ENCODE measurements around the gene PHF3. TPM values are rescaled to one million over a fixed set of nuclear protein-coding genes. Genes with fewer than 3 reads are reported as not detected.

The PHF3 gene
- total RNA-seq, 1 experiment from 2014 or later: 66.6 TPM

- Mint-ChIP-seq H3K27ac (peak overlapping the region in 1 of 3 experiments; percentile 56; a peak in 1 of 7 replicates), H3K36me3 (ENCODE audit: insufficient read depth in 1 of 3, low read depth in 3 of 3) (no peaks in the 10 kb centered on the region), H3K27me3 (ENCODE audit: low read depth) (no peaks in the 10 kb centered on the region), H3K4me1 (no peaks in the 10 kb centered on the region), H3K4me3 (no peak overlapping the region), H3K9me3 (no peaks in the 10 kb centered on the region)
- no peak overlapping the region for H3K23ac ChIP-seq (ENCODE audit: insufficient read length, low read depth, low read length)
- no peak overlapping the region for H3K4me2 ChIP-seq (ENCODE audit: insufficient read depth, insufficient read length, low read length)
- no peaks in the 10 kb centered on the region for H3K9me3 ChIP-seq (ENCODE audit: control insufficient read depth, low read depth, low read length)
- H3K9ac ChIP-seq (ENCODE audit: extremely low read depth, insufficient read length, low read length): no peak overlapping the region
- TF ChIP-seq CTCF (conservative IDR thresholded peaks at IDR 0.05): no peak
- no peak overlapping the region for H4K8ac ChIP-seq (replicated peaks; ENCODE audit: insufficient read length, low read depth, low read length)
- no peaks in the 10 kb centered on the region for H4K20me1 ChIP-seq (ENCODE audit: control insufficient read depth, insufficient read depth, insufficient read length)
- no peak overlapping the region for H2AFZ ChIP-seq (ENCODE audit: low read length)
- no peak overlapping the region for H3K14ac ChIP-seq (ENCODE audit: insufficient read depth, low read length)
- H3K56ac ChIP-seq (ENCODE audit: insufficient read length, low read depth, low read length): no peak overlapping the region
- no peaks in the 10 kb centered on the region for H3K4me1 ChIP-seq (ENCODE audit: insufficient read depth, low read length)
- H4K5ac ChIP-seq (ENCODE audit: insufficient read length, low read depth, low read length): no peak overlapping the region
- no peak overlapping the region for H2AK5ac ChIP-seq (ENCODE audit: insufficient read length, low read length)
- no peak overlapping the region for H2BK5ac ChIP-seq (ENCODE audit: insufficient read length, low read length)
- no peak overlapping the region for H2BK15ac ChIP-seq (ENCODE audit: low read depth, low read length)
- H3K4ac ChIP-seq (ENCODE audit: low read depth, low read length): no peak overlapping the region
- no peaks in the 10 kb centered on the region for H3K79me1 ChIP-seq (ENCODE audit: insufficient read depth, low read depth, low read length, poor library complexity, severe bottlenecking)
- no peak for DNase-seq
- no peaks in the 10 kb centered on the region for H3K23me2 ChIP-seq (ENCODE audit: insufficient read length, low read depth, low read length, poor library complexity, severe bottlenecking)
- H3T11ph ChIP-seq (ENCODE audit: low read length): no peak overlapping the region
- no peak overlapping the region for H3K18ac ChIP-seq (ENCODE audit: insufficient read length, low read depth, low read length)
- no peaks in the 10 kb centered on the region for H3K27me3 ChIP-seq (ENCODE audit: insufficient read depth, low read length)
- no peak overlapping the region for H2BK20ac ChIP-seq (ENCODE audit: low read depth, low read length, poor library complexity, severe bottlenecking)
- WGBS (ENCODE audit: extremely low coverage, insufficient read length, low lambda C conversion rate): no CpG with 5 or more reads among the region's 3 CpGs
- H3K79me2 ChIP-seq (ENCODE audit: insufficient read depth, low read length): no peaks in the 10 kb centered on the region
- no peak overlapping the region for H3K27ac ChIP-seq (ENCODE audit: insufficient read length, low read depth, low read length)
- no peak overlapping the region for H4K91ac ChIP-seq (ENCODE audit: insufficient read length, low read depth, low read length)
- H2BK12ac ChIP-seq (ENCODE audit: insufficient read length, low read depth, low read length): no peak overlapping the region
- no peak overlapping the region for H2BK120ac ChIP-seq (ENCODE audit: low read depth, low read length, poor library complexity, severe bottlenecking)
These were observed 96.3 kb downstream of the PHF3 start for GRCh38 chr6:63731930-63732329.

All from H9 (cell line).